ENCODE results near the gene SSR4. TPM values are rescaled to one million over a fixed set of nuclear protein-coding genes. Genes with fewer than 3 reads are reported as not detected.

SSR4 gene
- polyA plus RNA-seq, 1 donor (not counting 4 experiments of a cell fraction or from before 2014, with no cell fraction given): 187 TPM

DNA sequence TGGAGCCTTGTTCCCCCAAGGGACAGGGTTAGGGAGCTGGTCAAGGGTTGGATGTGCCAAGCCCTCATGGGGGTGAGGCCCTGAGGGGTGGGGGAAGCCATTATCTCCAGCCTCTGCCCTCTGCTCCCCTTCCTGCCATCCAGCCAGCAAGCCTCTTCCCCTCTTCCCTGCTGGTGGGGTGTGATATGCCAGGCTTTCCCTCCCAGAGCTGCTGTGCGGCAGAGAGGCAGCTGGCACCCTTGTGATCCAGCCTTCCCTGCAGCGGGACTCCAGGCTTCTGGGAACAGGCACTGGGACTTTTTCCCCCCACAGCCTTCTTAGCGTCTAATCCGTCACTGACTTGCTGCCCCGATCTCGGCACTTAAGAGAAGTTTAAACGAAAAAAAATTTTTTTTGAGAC lies 6.3 kb downstream of the SSR4 start:
- H3K9me1 ChIP-seq (ENCODE audit: control insufficient read depth, extremely low read depth, insufficient read depth, low read length): no peaks in the 10 kb centered on the region
- TF ChIP-seq, protein P1, sequence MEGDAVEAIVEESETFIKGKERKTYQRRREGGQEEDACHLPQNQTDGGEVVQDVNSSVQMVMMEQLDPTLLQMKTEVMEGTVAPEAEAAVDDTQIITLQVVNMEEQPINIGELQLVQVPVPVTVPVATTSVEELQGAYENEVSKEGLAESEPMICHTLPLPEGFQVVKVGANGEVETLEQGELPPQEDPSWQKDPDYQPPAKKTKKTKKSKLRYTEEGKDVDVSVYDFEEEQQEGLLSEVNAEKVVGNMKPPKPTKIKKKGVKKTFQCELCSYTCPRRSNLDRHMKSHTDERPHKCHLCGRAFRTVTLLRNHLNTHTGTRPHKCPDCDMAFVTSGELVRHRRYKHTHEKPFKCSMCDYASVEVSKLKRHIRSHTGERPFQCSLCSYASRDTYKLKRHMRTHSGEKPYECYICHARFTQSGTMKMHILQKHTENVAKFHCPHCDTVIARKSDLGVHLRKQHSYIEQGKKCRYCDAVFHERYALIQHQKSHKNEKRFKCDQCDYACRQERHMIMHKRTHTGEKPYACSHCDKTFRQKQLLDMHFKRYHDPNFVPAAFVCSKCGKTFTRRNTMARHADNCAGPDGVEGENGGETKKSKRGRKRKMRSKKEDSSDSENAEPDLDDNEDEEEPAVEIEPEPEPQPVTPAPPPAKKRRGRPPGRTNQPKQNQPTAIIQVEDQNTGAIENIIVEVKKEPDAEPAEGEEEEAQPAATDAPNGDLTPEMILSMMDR (optimal IDR thresholded peaks at IDR 0.05 in 1 of 3, IDR thresholded peaks at IDR 0.05 in 1 of 3, conservative IDR thresholded peaks at IDR 0.05 in 1 of 3; ENCODE audit: extremely low read depth in 1 of 3, insufficient read depth in 2 of 3, low read length in 3 of 3): no peak
- TF ChIP-seq EZH2 (IDR thresholded peaks at IDR 0.05; ENCODE audit: low read length): no peak
- H3K9me3 ChIP-seq (ENCODE audit: control insufficient read depth, low read depth, low read length): no peaks in the 10 kb centered on the region
- DNase-seq (ENCODE audit: low read depth, low spot score) (no peak), FAIRE-seq (no peak)
- H3K4me1 ChIP-seq (ENCODE audit: control insufficient read depth, extremely low read depth, insufficient read depth, low read length): no peaks in the 10 kb centered on the region
- H4K20me1 ChIP-seq (ENCODE audit: control insufficient read depth, extremely low read depth, insufficient read depth, low read length): no peaks in the 10 kb centered on the region
- H3K9ac ChIP-seq (ENCODE audit: control insufficient read depth, extremely low read depth, insufficient read depth, low read length): no peak overlapping the region
- dilution Hi-C loops (cut with MboI; ENCODE audit: extremely low pct_ligation_motif_present, low sequenced_read_pairs): no loop called here
- peaks cover 5 to 8% of the 10 kb centered on the region in 2 experiments for H3K36me3 ChIP-seq (ENCODE audit: control insufficient read depth in 2 of 2, extremely low read depth in 1 of 2, insufficient read depth in 2 of 2, low read length in 2 of 2)
- no peak overlapping the region for H3K27ac ChIP-seq (ENCODE audit: control insufficient read depth, insufficient read depth, low read length)
- no peak overlapping the region for H2AFZ ChIP-seq (ENCODE audit: control insufficient read depth, low read length)
- H3K79me2 ChIP-seq (ENCODE audit: control insufficient read depth, insufficient read depth, low read length): peaks cover 15% of the 10 kb centered on the region
- H3K4me3 ChIP-seq (ENCODE audit: control insufficient read depth in 2 of 3, extremely low read depth in 1 of 3, insufficient read depth in 2 of 3, low read depth in 1 of 3, low read length in 3 of 3): no peak overlapping the region
- no peak overlapping the region for H3K4me2 ChIP-seq (ENCODE audit: control insufficient read depth, extremely low read depth, insufficient read depth, low read depth, low read length)
- no peaks in the 10 kb centered on the region for H3K27me3 ChIP-seq (ENCODE audit: control insufficient read depth, extremely low read depth, insufficient read depth, low read length)

DNA sequence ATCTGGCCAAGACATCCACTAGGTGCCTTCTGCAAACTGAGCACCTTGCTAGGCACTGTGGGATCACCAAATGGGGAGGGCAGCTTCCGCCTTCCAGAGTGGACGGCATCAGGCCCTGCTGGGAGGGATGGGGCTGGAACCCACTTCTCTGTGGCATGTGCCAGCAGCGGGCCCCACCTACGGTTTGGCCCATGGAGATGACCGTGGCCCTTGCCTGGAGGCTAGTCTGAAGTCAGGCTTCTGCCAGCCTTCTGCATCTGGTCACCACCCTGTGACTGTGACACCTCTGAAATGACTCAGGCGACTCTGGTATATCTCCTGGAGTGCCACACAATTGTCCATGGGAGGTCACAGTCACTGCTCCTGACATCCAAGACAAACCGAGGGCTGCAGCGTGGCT lies 7.2 kb downstream of the SSR4 start:
- dilution Hi-C loops (cut with MboI; ENCODE audit: extremely low pct_ligation_motif_present, low sequenced_read_pairs): no loop called here
- DNase-seq (ENCODE audit: low read depth, low spot score) (no peak), FAIRE-seq (no peak)
- H2AFZ ChIP-seq (ENCODE audit: control insufficient read depth, low read length): no peak overlapping the region
- TF ChIP-seq, protein P1 (optimal IDR thresholded peaks at IDR 0.05 in 1 of 3, IDR thresholded peaks at IDR 0.05 in 1 of 3, conservative IDR thresholded peaks at IDR 0.05 in 1 of 3; ENCODE audit: extremely low read depth in 1 of 3, insufficient read depth in 2 of 3, low read length in 3 of 3): no peak
- TF ChIP-seq EZH2 (IDR thresholded peaks at IDR 0.05; ENCODE audit: low read length): no peak
- no peaks in the 10 kb centered on the region for H4K20me1 ChIP-seq (ENCODE audit: control insufficient read depth, extremely low read depth, insufficient read depth, low read length)
- H3K4me1 ChIP-seq (ENCODE audit: control insufficient read depth, extremely low read depth, insufficient read depth, low read length): no peaks in the 10 kb centered on the region
- H3K36me3 ChIP-seq (ENCODE audit: control insufficient read depth in 2 of 2, extremely low read depth in 1 of 2, insufficient read depth in 2 of 2, low read length in 2 of 2): peaks cover 0 to 5% of the 10 kb centered on the region in 2 experiments
- H3K79me2 ChIP-seq (ENCODE audit: control insufficient read depth, insufficient read depth, low read length): peaks cover 6% of the 10 kb centered on the region
- H3K27me3 ChIP-seq (ENCODE audit: control insufficient read depth, extremely low read depth, insufficient read depth, low read length): no peaks in the 10 kb centered on the region
- H3K4me3 ChIP-seq (ENCODE audit: control insufficient read depth in 2 of 3, extremely low read depth in 1 of 3, insufficient read depth in 2 of 3, low read depth in 1 of 3, low read length in 3 of 3): no peak overlapping the region
- H3K27ac ChIP-seq (ENCODE audit: control insufficient read depth, insufficient read depth, low read length): no peak overlapping the region
- no peaks in the 10 kb centered on the region for H3K9me1 ChIP-seq (ENCODE audit: control insufficient read depth, extremely low read depth, insufficient read depth, low read length)
- H3K4me2 ChIP-seq (ENCODE audit: control insufficient read depth, extremely low read depth, insufficient read depth, low read depth, low read length): no peak overlapping the region
- no peaks in the 10 kb centered on the region for H3K9me3 ChIP-seq (ENCODE audit: control insufficient read depth, low read depth, low read length)
- H3K9ac ChIP-seq (ENCODE audit: control insufficient read depth, extremely low read depth, insufficient read depth, low read length): no peak overlapping the region
